Activated CD8-positive, alpha-beta memory T cell treated with anti-CD3 and anti-CD28 coated beads for 48 hours (primary cell): ENCODE data around the gene MRC2.

Experiments used
- DNase-seq, 3 experiments: peaks; one replicate each; pipeline ENCODE4 v3.0.0-alpha.2; 2020; ENCODE audit warnings: low read depth in 2 of 3, low spot score in 2 of 3

The MRC2 gene

DNA sequence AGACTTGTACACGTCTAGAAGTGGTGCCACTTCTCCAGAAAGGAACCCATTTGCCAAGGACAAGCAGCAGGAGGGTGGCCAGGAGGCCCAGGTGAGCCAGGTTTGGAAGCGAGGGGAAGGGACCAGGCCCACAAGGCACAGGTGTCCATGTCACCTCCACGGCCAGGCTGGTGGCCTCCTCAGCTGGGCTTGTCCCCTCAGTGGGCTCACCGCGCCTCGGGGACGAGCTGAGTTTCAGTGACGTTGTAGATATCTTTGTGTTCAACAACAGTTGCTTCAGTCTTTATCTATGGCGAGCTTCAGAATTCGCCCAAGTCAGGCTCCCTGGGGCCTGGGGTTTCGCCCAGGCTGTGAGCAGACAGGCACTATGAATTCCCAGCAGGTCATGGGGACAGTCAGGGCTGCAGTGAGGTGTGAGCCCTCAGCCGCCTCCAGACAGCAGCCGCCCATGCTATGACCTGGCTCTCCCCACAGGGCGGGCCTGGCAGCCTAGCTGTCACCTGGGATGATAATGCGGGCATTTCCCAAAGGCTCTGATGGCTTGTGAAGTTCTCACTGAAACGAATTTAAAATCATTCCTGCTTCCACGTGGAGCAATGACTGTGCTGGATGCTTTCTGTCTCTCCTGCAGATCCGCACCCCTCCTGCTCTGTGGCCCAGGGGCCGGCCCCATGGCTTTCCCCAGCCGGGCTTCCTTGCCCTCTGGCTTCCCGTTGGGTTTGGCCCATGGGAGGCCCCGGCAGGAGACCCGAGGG, 89.5 kb downstream of the MRC2 start:
- DNase-seq, result no peak

DNA sequence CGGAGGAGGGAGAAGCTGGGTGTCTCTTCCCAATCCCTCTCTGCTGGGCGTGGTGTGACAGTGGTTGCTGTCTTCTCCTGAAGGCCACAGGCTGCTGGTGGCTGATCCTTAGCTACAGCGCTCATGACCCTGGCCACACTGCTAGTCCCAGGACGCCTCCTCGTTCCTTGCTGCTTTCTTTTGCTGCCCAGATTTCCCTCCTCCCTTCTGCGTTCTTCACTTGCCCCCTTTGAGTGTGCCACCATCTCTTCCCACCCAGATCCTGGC, 90.1 kb downstream of the MRC2 start:
- DNase-seq, result no peak

DNA sequence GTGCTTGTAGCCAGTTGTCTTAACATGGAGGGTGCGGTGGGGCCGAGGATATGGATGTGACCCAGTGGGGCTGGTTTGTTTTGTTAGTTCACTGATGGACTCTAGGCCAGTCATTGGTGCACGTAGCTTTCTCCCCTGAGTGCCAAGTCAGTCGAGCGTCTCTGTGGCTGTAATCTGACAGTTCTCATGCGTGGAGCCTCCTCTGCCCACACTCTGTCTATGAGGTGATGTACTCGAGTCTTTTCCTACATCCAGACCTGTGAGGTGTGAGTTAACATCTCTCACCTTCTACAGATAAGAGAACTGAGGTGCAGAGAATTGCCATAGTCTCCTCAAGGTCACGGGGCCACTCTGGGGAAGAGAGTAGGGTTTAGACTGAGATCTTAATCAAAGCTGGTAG, 90.4 kb downstream of the MRC2 start:
- DNase-seq, result no peak

DNA sequence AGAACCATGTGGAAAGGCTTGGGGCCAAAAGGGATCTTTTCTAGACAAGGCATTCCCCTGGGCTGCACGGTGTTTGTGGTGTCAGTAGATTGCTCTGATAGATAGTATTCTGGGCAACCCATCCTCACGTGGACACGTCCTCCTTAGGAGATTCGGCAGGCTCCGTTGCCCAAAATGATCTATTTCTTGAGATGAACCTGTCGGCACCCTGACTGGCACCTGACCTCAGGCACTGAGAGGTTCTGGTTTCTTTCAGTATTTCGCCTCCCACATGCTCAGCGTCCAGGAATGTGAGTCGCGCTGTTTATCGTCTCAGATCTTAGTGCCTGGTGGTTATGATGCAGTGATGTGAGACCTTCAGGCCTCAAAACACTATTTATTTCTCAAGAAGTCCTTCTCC, 91.0 kb downstream of the MRC2 start:
- DNase-seq, result no peak

DNA sequence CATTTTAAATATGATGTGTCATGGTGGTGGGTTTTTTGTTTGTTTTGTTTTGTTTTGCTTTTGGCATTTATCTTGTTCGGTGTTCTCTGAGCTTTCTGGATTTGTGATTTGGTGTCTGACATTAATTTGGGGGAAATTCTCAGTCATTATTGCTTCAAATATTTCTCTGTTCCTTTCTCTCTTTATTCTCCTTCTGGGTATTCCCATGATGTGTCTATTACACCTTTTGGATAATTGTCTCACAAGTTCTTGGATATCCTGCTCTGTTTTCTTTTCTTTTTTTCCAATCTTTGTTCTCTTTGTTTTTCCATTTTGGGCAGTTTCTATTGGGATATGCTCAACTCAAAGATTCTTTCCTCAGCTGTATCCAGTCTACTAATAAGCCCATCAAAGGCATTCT, 92.1 kb downstream of the MRC2 start:
- DNase-seq, result no peak

DNA sequence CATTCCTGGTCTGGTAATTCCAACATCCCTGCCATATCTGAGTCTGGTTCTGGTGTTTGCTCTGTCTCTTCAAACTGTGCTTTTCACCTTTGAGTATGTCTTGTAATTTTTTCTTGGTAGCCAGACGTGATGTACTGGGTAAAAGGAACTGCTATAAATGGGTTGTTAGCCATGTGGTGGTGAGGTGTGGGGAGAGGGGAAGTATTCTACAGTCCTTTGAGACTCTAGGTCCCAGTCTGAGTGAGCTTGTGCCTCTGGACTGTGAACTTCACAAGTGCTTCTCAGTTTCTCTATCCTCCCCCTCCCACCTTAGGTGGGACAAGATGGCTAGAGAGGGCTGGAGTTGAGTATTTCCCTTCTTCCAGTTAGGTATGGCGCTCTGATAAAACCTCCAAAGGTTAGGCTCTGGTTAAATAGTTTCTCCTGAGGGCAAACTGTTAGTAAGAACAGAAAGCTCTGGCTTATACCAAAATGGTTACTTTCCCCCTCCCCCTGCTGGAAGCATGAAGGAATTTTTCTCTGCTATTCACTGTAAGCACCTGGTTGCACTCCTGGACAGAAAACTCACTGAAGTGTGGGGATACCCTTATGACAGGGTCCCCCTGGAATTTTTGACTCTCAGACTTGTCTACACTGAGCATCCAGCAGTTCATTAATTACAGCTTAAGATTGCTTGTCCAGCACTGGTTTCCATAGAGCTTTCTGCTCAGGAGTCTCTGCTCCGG, 92.8 kb downstream of the MRC2 start:
- DNase-seq, result no peak

DNA sequence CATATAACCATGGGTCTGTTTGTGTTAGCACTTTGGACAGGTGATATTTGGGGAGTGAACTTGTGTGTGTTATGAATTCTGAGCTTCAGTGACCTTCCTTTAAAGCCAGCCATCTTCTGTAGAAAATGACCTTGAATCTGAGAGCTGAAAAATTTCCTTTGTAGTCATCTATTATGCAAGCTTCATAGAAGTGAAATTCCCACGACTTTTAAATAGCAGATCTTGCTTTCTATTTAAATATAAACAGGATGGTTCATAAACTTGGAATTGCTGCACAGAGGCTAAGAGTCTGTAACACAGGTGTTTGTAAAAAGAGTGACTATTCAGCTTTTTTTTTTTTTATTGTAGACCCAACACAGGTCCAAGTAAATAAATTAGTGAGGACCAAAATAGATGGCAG, 95.2 kb downstream of the MRC2 start:
- DNase-seq, result no peak

DNA sequence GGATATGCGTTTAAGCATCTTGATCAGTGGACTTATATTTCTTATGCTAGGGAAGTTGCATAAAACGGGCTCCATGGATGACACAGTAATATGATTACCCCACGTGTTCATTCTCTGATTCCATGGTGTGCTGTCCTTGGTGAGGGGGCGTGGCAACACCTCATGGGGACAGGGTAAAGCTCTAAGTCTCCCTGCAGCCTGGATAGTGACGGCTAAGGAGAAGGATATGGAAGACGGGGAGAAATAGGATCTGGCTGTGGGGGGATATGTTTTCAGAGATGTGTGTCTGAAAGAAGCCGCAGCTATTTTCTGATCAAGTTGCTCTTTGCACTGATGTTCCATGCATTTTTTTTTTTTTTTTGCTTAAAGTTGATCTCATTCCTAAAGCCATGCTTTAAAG, 96.4 kb downstream of the MRC2 start:
- DNase-seq, result no peak

DNA sequence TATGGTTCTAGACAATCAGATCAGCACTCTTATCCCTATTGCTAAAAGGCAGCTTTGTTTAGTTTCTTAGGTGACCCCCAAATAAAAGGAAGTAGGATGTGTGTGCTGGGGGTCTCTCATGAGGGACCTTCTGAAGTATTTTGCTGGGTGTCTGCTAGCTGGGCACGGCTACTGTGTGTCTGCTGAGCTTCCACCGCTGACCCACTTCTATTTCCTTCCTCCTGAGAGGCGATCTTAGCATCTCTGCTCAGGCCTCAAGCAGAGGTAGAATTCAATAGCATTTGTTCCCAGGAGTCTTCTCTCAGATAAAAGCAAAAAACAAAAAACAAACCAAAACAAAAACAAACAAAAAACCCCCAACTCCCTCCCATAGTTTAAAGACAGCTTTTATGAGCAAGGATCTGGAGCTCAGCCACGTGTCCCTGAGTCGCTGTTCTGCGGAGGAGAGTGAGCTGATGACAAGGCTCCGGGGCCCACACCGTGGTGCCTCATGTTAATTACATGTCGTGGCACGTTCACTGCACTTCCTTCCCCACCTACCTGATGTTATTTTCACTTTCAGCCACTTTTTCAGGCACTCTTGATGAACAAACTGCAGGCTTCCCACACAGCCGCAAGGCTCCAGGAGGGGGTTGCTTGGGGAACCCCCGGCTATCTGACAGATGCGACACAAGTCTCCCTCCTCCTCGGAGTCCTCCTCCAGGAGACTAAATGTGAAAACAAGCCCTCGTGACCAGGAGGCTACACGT, 97.1 kb downstream of the MRC2 start:
- peak; percentile 37 to 67 (median 49) for DNase-seq

DNA sequence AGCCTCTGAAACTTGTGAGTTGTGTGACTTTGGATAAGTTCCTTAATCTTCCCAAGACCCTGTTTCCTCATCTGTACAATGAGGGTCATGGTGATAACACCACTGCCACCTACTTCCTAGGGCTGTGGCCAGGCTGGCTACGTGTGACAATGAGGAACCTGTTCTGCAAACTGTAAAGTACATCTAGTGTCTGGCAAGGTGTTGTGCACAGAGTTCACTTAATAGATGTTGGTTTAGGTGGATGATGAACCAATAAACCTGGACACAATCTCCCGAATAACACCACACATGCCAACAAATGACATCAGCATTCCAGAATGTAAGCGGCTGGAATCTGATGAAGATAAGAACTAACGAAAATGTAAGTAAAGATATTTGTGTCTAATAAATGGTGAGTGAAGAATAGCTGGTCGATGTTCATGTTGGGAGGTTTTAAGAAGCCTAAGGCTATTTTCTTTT, 98.3 kb downstream of the MRC2 start:
- no peak for DNase-seq

DNA sequence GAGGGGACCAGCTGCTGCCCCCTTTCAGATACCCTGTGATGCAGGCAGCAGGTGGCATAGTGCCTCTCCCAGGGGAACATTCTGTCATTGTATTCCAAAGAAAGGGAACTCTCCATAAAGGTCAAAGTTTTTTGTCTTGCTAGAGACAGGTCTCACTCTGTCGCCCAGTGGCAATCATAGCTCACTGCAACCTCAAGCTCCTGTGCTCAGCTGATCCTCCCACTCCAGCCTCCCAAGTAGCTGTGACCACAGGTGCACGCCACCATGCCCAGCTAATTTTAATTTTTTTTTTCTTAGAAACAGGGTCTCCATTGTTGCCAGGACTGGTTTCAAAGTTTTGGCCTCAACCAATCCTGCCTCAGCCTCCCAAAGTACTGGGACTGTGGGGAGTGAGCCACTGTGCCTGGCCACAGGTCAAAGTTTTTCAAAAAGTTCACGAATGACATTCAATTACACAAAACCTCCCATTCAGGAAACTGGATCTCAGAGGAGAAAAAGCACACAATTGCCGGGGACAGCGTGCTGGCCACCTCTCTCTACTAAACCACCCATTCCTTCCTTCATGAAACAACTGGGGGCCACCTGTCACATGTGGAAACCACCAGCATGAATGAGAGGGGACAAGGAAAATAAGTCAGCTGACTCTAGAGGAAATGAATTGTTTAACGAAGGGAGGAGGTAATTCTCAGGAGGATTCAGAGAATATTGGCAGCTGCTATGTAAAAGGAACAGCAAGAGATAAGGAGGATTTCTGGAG, 100.6 kb downstream of the MRC2 start:
- DNase-seq, result no peak

DNA sequence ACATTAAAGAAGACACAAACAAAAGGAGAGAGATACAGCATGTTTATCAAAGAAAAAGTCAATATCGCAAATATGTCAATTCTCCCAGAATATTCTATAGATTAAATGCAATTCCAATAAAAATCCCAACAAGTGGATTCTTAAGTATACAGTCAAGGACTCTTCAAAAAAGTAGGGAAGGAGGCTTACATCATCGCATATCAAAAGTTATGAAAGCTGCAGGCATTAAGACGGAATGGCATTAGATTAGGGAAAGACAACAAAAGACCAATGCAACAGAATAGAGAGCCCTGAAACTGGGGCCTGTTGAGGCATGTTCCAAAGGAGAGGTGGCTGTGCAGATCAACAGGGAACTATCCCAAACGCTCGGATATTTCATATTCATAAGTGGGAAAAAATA, 104.7 kb downstream of the MRC2 start:
- DNase-seq, result no peak

DNA sequence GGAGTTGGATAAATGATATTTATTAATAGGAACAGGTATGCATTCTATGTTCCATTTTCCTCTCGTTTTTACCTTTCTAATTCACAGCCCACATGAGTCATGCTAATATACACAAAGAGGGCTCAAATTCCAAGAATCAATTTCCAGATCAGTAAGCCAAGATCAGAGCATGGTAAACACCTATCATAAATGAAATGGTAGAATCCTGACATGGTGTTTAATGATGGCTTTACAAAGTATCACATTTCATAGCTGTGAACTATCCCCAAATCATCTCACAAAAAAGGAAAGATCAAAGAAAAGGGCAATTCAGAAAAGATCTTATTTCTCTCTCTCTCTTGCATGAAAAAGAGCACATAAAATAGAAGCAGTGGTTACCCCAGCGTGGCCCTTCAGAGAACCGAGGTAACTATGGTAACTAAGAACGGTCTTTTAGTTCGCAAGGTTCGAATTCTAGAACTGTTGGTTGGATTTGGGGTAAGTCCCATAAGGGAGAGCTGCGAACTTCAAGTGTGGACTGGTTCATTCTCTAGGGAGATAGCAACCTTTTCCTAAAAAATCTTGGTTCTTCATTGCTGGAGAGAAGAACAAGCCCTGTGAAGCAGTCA, 107.7 kb downstream of the MRC2 start:
- DNase-seq, result no peak

DNA sequence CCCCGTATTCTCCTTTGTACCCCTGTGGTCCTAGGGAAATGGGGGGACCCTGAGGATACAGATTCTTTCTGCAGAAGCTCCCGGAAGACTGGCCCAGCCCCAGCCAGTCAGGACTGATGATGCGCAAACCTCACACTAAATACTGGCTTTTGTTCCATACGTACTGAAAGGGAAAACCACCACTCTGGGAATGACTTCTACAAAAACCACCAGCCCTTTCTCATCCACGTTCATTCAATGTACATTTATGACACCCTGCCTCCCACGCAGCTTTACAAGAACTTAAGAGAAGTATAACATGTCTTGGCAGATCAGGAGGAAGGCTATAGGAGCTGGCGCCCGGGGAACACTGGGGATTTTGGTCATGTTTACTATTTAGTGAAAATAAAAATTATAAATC, 110.0 kb downstream of the MRC2 start:
- peak in 1 of 3 experiments; percentile 13 for DNase-seq

DNA sequence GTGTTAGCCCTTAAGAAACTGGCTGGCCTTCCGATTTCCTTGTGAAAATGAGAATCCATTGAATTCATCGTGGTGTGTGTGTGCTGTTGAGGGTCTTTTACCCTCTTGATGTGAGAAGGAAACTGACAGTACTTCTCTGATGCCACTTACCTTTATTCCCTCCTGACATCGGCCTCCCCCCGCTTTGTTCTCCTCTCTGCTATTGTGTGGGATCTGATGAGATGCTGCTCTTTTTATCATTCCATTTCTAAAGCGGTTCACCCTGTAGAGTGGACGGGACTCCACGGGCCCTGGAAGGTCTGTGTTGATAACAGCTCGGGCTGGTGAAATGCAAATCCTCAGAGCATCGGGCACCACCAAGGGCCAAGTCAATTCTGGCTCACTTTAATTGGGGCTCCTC, 110.8 kb downstream of the MRC2 start:
- no peak for DNase-seq

DNA sequence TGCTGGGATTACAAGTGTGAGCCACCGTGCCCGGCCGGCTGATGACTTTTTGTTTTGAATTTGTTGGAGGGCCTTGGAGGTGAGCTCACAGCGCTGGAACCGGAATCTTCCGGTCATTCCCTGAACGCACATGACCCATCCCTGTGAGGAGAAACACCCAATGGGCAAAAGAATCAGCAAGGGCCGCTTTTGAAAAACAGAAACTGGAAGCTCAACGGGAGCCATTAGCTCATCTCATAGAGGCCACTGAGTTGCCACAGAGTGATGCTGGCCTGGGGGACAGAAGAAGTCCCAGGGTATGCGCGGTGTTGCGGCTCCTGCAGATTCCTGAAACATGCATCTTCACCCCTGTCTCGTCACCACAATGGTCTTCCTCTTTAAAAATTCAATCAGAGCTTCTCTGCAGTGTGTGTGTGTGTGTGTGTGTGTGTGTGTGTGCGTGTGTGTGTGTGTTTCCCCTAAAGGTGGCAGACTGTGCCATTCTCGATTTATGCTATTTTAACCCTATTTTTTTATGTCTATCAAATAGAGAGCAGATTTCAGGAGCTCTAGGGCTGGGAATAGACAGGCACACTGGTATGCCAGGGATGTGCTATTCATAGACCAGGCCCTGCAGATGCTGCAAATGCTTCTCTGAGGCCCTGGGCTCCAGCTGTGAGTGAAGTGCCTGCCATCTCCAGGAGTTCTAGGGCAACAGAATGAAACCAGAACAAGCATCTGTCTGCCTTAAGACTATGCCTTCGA, 112.3 kb downstream of the MRC2 start:
- no peak for DNase-seq

DNA sequence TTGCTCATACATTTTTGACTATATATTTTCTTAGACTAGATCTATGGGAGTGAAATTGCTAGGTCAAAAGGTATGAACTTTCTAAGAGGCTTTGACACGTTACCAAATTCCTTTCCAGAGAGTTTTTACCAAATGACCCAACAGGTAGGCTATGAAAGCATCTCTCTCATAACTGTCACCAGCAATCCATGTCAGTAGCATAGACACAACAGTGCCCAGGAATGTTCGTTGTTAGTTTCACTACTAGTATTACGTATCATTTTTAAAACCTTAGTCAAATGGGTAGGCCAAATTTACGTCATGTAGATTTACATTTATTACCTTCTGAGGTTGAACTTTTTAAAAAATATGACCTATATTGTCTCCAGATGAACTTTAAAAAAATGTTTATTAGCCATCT, 113.8 kb downstream of the MRC2 start:
- no peak for DNase-seq
